MM.1S (cell line): Measurements from ENCODE around the gene IKZF4.
A peak's percentile ranks its signal among the peaks of the same experiment; 100 is the strongest.

Experiments
- DNase-seq: peaks from one replicate; pipeline ENCODE4 v3.0.0-alpha.2; 2015
- H2AFZ ChIP-seq: fragments of 300-600 bp; sonication (generic); 2 replicates; pipeline ENCODE4 v1.6.0; 2016; ENCODE audit warnings: antibody characterized with exemption, low read length
- H3F3A ChIP-seq: fragments of 300-600 bp; sonication (generic); 2 replicates; pipeline ENCODE4 v1.6.1; 2016; ENCODE audit warnings: mild to moderate bottlenecking, antibody characterized with exemption, low read length, moderate library complexity, mixed read lengths; ENCODE audit not compliant: insufficient read depth
- H3K27ac ChIP-seq: fragments of 300-600 bp; sonication (generic); 2 replicates; pipeline ENCODE4 v1.5.1; 2016; ENCODE audit warnings: mild to moderate bottlenecking, low read length
- H3K27me3 ChIP-seq: fragments of 300-600 bp; sonication (generic); replicated peaks from 2 replicates; pipeline ENCODE4 v1.6.0; 2016; ENCODE audit warnings: low read length; ENCODE audit not compliant: insufficient read depth
- H3K36me3 ChIP-seq: fragments of 300-600 bp; sonication (generic); replicated peaks from 2 replicates; pipeline ENCODE4 v1.6.1; 2016; ENCODE audit warnings: mild to moderate bottlenecking, low read length, mixed read lengths; ENCODE audit not compliant: insufficient read depth
- H3K4me1 ChIP-seq: fragments of 300-600 bp; sonication (generic); 2 replicates; pipeline ENCODE4 v1.6.1; 2016; ENCODE audit warnings: low read length, mixed read lengths
- H3K4me2 ChIP-seq: fragments of 300-600 bp; sonication (generic); 2 replicates; pipeline ENCODE4 v1.6.0; 2016; ENCODE audit warnings: low read depth, low read length
- H3K4me3 ChIP-seq: fragments of 300-600 bp; sonication (generic); 2 replicates; pipeline ENCODE4 v1.5.1; 2016; ENCODE audit warnings: low read length, mixed read lengths
- H3K79me2 ChIP-seq: fragments of 300-600 bp; sonication (generic); 2 replicates; pipeline ENCODE4 v1.6.1; 2016; ENCODE audit warnings: mixed run types, low read length, mixed read lengths
- H3K9ac ChIP-seq: fragments of 300-600 bp; sonication (generic); 2 replicates; pipeline ENCODE4 v1.6.1; 2016; ENCODE audit warnings: low read length, mixed read lengths
- H3K9me2 ChIP-seq: fragments of 300-600 bp; sonication (generic); replicated peaks from 2 replicates; pipeline ENCODE4 v1.6.1; 2016; ENCODE audit warnings: mild to moderate bottlenecking, low read length, mixed read lengths; ENCODE audit not compliant: insufficient read depth
- H3K9me3 ChIP-seq: fragments of 300-600 bp; sonication (generic); replicated peaks from 2 replicates; pipeline ENCODE4 v1.6.1; 2016; ENCODE audit warnings: mild to moderate bottlenecking, low read length, mixed read lengths; ENCODE audit not compliant: insufficient read depth
- H4K20me1 ChIP-seq: fragments of 300-600 bp; sonication (generic); 2 replicates; pipeline ENCODE4 v1.6.1; 2016; ENCODE audit warnings: mild to moderate bottlenecking, low read length, moderate library complexity, mixed read lengths; ENCODE audit not compliant: insufficient read depth
- EZH2 ChIP-seq: fragments of 300-600 bp; sonication (generic); optimal IDR thresholded peaks from 2 replicates; pipeline ENCODE3; 2017; ENCODE audit warnings: low read depth, mild to moderate bottlenecking, antibody characterized with exemption, low read length, mixed read lengths
- EZH2phosphoT487 ChIP-seq: fragments of 300-600 bp; sonication (generic); IDR thresholded peaks from 2 replicates; pipeline ENCODE4 v1.6.1; 2018; ENCODE audit warnings: antibody characterized with exemption, low read length
- TF ChIP-seq, protein P1 (sequence below): fragments of 300-600 bp; sonication (generic); IDR thresholded peaks from 2 replicates; pipeline ENCODE4 v1.5.1; 2016; ENCODE audit warnings: antibody characterized with exemption, low read length, mixed read lengths

IKZF4 gene

DNA sequence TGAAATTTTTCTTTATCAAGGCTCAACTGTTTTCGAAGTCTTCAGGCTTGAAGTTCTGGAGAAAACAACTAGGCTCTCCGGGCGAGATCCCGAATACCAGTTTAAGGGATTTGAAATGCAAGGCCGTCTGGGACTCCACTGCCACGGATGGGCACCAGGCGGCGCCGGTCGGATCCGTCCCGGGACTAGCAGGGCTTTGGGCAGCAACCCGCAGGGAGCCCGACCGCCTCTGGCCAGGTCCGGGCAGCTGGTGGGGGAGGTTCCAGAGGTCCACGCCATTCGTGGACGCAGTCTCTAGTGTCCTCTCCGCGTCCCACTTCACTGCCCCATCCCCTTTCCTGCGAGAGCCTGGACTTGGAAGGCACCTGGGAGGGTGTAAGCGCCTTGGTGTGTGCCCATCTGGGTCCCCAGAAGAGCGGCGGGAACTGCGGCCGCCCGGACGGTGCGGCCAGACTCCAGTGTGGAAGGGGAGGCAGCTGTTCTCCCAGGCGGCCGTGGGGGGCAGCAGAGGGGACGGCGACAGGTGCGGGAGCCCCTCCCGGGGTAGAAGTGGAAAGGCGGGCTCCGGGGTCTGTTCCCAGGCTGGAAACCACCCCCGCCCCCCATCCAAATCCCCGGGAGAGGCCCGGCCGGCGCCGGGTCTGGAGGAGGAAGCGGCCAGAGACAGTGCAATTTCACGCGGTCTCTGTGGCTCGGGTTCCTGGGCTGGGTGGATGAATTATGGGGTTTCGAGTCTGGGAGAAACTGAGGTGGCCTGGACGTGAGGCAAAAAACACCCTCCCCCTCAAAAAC lies 58.3 kb downstream of the IKZF4 start:
- Histone ChIP-seq H3K4me3 (peak overlapping the region; percentile 72), H3K9me2 (no peaks in the 10 kb centered on the region), H2AFZ (peak overlapping the region; percentile 95), H3K79me2 (no peaks in the 10 kb centered on the region), H3K36me3 (no peaks in the 10 kb centered on the region), H4K20me1 (no peaks in the 10 kb centered on the region), H3K27me3 (peaks cover 29% of the 10 kb centered on the region), H3K4me1 (no peaks in the 10 kb centered on the region), H3K9me3 (no peaks in the 10 kb centered on the region), H3K9ac (peak overlapping the region; percentile 37; the same call in 1 of the 2 replicates), H3K4me2 (peak overlapping the region; percentile 91), H3K27ac (no peak overlapping the region; the same call in 1 of the 2 replicates), H3F3A (peaks cover 8% of the 10 kb centered on the region)
- DNase-seq, result peak; percentile 64
- TF ChIP-seq EZH2phosphoT487 (no peak), EZH2 (no peak)
- TF ChIP-seq, protein P1, sequence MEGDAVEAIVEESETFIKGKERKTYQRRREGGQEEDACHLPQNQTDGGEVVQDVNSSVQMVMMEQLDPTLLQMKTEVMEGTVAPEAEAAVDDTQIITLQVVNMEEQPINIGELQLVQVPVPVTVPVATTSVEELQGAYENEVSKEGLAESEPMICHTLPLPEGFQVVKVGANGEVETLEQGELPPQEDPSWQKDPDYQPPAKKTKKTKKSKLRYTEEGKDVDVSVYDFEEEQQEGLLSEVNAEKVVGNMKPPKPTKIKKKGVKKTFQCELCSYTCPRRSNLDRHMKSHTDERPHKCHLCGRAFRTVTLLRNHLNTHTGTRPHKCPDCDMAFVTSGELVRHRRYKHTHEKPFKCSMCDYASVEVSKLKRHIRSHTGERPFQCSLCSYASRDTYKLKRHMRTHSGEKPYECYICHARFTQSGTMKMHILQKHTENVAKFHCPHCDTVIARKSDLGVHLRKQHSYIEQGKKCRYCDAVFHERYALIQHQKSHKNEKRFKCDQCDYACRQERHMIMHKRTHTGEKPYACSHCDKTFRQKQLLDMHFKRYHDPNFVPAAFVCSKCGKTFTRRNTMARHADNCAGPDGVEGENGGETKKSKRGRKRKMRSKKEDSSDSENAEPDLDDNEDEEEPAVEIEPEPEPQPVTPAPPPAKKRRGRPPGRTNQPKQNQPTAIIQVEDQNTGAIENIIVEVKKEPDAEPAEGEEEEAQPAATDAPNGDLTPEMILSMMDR, result peak; percentile 71

DNA sequence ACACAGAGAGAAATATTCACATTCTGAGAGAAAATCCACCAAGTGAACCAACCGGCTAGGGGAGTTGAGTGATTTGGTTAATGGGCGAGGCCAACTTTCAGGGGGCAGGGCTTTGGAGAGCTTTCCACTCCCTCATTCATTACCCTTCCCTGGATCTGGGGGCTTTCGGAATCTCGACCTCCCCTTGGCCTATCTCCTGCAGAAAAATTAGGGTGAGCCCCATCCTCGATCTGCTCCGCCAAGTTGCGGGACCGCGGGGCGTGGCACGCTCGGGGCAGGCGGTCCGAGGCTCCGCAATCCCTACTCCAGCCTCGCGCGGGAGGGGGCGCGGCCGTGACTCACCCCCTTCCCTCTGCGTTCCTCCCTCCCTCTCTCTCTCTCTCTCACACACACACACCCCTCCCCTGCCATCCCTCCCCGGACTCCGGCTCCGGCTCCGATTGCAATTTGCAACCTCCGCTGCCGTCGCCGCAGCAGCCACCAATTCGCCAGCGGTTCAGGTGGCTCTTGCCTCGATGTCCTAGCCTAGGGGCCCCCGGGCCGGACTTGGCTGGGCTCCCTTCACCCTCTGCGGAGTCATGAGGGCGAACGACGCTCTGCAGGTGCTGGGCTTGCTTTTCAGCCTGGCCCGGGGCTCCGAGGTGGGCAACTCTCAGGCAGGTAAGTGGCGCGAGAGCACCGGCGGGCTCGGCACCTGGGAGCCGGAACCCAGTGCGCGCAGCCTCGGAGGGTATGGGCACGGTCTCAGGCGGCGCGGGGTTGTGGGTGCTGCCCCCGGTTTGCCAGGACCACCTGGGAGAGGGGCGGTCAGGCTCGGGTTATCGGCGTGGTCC lies 59.1 kb downstream of the IKZF4 start, which contains the start of gene ERBB3:
ERBB3 (plus strand) TSS at position 443 of the 833 bp plus-strand sequence; CDS start at position 579, 136 bp downstream.
- peak; percentile 38 for DNase-seq
- Histone ChIP-seq H3K4me3 (peak within 1 kb of the TSS; percentile 72), H3K9me3 (no peaks in the 10 kb centered on the region), H3K9ac (peak within 1 kb of the TSS; percentile 37; the same call in 1 of the 2 replicates), H4K20me1 (no peaks in the 10 kb centered on the region), H3F3A (peaks cover 8% of the 10 kb centered on the region), H3K4me2 (peak within 1 kb of the TSS; percentile 91), H2AFZ (peak within 1 kb of the TSS; percentile 95), H3K27me3 (peaks cover 29% of the 10 kb centered on the region), H3K27ac (no peak within 1 kb of the TSS; the same call in 1 of the 2 replicates), H3K79me2 (no peaks in the 10 kb centered on the region), H3K36me3 (no peaks in the 10 kb centered on the region), H3K4me1 (no peaks in the 10 kb centered on the region), H3K9me2 (no peaks in the 10 kb centered on the region)
- TF ChIP-seq EZH2phosphoT487 (no peak), EZH2 (no peak)
- TF ChIP-seq, protein P1, result no peak

DNA sequence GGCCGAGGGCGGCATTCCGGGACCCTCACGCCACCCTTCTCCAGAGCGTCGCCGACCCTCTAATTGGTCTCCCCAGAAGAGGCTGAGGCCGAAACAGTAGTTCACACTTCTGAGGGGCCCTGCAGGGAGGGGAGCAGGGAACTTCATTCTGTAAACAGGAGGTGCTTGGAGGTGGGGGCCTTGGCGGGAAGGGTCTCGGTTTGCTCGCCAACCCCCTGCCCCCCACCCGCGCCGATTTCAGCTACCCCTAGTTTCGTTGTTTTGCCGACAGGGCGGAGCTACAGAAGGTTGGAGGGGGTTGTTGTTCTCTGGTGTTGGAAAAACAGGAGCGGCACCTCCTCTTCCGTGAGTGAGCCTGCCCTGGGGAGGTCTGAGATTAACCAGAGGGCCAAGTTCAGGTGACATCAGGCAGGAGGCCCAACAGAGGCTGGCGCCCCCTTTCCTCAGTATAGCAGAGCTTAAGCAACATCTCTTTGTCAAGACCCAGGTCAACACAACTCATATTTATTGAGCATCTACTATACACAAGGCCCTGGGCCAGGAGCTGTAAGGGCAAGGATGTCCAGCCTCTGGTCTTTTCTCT lies 59.8 kb downstream of the IKZF4 start:
- no peak for DNase-seq
- TF ChIP-seq EZH2phosphoT487 (no peak), EZH2 (no peak)
- TF ChIP-seq, protein P1, result no peak
- H3F3A ChIP-seq, result peaks cover 8% of the 10 kb centered on the region
- H3K9ac ChIP-seq, result no peak overlapping the region
- no peak overlapping the region for H3K27ac ChIP-seq
- H3K9me3 ChIP-seq, result no peaks in the 10 kb centered on the region
- H3K27me3 ChIP-seq, result peaks cover 29% of the 10 kb centered on the region
- peak overlapping the region; percentile 91 for H3K4me2 ChIP-seq
- no peak overlapping the region for H3K4me3 ChIP-seq
- H3K9me2 ChIP-seq, result no peaks in the 10 kb centered on the region
- no peak overlapping the region for H2AFZ ChIP-seq
- H3K4me1 ChIP-seq, result no peaks in the 10 kb centered on the region
- H4K20me1 ChIP-seq, result no peaks in the 10 kb centered on the region
- H3K79me2 ChIP-seq, result no peaks in the 10 kb centered on the region
- no peaks in the 10 kb centered on the region for H3K36me3 ChIP-seq
